GM19372 (cell line): ENCODE measurements around the gene ELP4.
"Not testable (repeated sequence)": the region's sequence is repeated elsewhere in the genome, so short reads cannot be mapped to it uniquely, and the experiment has no call there.

Source experiments
- ATAC-seq: cut with Tn5 transposase; IDR thresholded peaks from one replicate; pipeline ENCODE4 v1.9.1; 2021; ENCODE audit warnings: mild to moderate bottlenecking, low read depth, moderate library complexity; ENCODE audit not compliant: unreplicated experiment

Gene ELP4

DNA sequence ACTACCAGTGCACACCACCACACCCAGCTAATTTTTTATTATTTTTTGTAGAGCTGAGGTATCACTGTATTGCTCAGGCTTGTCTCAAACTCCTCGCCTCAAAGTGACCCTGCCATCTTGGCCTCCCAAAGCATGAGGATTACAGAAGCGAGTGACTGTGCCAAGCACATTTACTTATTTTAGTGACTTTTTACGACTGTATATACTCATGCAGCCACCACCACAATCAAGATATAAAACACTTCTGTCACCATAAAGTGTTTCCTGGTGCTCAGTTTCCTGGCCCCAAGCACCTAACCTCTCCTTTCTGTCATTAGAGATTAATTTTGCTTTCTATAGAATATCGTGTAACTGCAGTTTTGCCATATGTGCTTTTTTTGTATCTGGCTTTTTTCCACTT is 25.9 kb downstream of the ELP4 start:
- ATAC-seq, result no peak

DNA sequence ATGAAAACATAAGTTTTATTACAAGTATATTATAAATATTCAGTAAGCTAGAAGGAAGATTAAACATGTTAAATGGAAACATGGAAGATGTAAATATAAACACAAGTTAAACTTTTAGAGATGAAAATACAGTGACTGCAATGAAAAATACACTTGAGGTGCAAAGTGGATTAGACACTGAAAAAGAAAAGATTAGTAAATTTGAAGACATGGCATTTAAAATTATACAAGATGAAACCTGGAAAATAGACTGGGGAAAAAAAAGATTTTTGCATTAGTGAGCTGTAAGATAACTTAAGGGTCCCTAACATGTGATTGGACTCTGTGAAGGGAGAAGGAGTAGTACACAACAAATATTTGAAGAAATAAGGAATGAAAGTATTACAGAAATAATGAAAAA is 33.3 kb downstream of the ELP4 start:
- no peak for ATAC-seq

DNA sequence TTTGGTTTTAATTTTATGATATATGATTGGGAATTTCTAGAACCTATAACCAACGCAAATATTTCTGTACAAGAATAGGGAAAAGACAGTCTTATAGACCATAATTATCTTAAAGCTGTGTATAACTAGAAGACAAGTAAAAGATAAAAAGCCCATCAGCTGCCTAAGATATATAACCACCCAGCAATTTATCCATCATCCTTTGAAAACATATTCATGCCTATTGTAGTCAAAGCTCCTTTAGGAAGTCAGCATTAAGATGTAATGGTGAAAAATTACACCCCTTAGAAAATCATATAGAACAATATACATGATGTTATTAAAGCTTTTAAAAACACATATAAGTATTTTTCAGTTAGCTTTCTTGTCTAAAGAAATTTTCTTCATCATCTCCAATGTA is 46.4 kb downstream of the ELP4 start:
- no peak for ATAC-seq

DNA sequence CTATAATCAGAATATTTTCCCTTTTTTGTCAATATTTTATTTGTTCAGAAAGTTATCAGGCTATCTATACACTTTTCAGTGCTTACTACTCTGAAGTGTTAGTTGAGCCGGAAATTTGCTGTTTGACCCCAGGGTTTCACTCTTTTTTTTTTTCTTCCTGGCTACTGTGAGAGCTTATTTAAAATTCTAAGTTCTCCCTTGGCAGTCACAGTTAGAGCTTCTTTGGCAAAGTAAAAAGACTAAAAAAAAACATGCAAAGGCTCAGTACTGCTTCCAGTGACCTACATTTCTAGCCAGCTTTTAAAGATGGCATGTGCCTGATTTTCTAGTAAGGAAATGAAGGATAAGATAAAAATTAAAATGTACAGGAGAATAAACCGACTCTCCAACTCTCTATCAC is 48.4 kb downstream of the ELP4 start:
- no peak for ATAC-seq

DNA sequence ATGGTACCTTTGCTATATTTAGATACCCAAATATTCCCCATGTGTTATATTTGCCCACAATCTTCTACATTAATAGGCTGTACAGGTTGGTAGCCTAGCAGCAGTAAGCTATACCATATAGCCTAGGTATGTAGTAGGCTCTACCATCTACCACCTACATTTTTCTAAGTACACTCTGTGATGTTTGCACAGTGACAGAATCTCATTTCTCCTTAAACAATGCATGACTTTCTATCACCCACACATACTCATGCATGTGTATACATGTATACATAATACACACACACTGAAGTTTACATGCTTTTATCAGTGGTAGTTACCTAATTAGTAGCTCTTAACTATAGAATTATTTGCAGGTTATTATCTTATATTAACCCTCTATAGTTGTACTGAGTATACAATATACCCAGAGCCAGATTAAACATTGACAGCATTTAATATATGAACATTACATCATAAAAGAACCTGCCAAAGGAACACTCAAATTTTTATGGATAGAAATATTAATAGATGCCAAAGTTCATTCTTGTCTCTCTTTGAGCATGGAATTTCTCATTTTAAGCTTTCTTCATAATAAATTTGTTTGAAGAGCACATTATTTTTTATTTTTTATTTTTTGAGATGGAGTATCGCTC is 51.4 kb downstream of the ELP4 start:
- ATAC-seq, result no peak

DNA sequence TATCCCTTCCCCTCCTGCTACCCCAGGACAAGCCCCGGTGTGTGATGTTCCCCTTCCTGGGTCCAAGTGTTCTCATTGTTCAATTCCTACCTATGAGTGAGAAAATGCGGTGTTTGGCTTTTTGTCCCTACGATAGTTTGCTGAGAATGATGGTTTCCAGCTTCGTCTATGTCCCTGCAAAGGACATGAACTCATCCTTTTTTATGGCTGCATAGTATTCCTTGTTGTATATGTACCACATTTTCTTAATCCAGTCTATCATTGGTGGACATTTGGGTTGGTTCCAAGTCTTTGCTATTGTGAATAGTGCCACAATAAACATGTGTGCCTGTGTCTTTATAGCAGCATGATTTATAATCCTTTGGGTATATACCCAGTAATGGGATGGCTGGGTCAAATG is 55.0 kb downstream of the ELP4 start:
- not testable (repeated sequence) for ATAC-seq

DNA sequence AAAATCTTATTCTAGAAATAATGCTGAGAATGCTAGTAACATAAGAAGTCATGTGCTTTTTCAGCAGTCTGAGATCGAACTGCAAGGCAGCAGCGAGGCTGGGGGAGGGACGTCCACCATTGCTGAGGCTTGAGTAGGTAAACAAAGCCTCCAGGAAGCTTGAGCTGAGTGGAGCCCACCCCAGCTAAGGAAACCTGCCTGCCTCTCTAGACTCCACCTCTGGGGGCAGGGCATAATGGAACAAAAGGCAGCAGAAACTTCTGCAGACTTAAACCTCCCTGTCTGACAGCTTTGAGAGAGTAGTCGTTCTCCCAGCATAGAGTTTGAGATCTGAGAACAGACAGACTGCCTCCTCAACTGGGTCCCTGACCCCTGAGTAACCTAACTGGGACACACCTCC is 64.6 kb downstream of the ELP4 start:
- not testable (repeated sequence) for ATAC-seq

DNA sequence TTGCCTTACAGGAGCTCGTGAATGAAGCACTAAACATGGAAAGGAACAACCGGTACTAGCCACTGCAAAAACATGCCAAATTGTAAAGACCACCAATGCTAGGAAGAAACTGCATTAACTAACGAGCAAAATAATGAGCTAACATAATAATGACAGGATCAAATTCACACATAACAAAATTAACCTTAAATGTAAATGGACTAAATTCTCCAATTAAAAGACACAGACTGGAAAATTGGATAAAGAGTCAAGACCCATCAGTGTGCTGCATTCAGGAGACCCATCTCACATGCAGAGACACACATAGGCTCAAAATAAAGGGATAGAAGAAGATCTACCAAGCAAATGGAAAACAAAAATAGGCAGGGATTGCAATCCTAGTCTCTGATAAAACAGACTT is 66.2 kb downstream of the ELP4 start:
- ATAC-seq, result not testable (repeated sequence)

DNA sequence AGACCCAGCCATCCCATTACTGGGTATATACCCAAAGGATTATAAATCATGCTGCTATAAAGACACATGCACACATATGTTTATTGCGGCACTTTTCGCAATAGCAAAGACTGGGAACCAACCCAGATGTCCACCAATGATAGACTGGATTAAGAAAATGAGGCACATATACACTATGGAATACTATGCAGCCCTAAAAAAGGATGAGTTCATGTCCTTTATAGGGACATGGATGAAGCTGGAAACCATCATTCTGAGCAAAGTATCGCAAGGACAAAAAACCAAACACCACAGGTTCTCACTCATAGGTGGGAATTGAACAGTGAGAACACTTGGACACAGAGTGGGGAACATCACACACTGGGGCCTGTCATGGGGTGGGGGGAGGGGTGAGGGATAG is 69.8 kb downstream of the ELP4 start:
- not testable (repeated sequence) for ATAC-seq

DNA sequence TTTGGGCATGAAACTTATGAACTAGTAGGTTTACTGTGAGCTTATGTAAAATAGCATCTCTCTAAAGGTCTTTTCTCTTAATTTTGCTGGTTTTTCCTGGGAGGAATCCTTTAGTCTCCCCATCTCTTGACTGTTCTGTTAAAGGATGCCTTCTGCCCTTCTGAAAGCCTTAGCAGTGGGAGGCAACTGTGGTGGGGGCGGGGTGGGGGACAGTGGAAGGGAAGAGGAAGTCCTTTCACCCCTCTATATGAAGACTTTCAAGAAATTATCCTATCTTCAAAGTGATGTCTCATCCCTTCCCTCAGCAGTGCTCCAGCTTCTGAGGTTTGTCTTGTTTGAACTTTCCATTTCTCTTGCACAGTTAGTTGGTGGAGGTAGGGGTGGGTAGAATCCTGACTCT is 73.1 kb downstream of the ELP4 start:
- no peak for ATAC-seq

DNA sequence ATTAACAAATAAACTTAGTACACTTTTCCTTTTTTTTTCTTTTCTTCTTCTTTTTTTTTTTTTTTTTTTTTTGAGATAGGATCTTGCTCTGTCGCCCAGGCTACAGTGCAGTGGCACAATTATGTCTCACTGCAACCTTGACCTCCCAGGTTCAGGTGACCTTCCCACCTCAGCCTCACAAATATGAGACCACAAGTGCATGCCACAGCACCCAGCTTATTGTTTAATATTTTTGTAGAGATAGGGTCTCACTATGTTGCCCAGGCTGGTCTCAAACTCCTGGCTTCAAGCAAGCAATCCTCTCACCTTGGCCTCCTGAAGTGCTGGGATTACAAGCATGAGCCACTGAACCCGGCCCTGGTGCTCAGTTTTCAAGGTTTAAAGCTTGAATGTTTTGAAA is 88.9 kb downstream of the ELP4 start:
- no peak for ATAC-seq

DNA sequence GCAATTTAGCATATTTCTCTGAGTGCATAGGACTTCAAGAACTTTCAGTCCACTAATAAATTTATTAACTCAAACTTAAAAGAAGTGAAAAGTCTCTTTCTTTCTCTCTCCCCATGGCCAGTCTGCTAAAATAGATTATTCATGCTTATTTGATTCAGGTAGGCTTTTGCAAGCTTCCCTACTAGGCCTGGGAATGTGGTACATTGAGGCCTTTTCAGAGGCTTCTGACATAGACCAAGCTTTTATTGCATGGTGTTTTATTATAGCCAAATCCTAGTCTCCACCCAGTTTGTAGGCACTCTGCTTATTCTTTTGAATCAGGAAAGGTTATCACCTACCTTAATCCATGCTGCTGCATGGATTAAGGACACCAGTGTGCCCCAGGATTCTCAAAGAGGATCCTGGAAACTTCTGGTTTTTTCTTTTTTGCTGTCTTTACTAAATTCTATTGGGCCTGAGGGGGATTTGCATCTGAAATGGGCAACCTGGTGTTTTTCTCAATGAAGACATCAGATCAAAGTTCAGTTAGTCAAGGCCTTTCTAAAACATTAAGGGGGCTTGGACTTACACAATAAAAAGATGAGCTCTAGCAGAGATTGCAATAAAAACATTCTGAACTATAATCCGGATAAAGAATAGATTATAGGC is 92.2 kb downstream of the ELP4 start:
- ATAC-seq, result no peak

DNA sequence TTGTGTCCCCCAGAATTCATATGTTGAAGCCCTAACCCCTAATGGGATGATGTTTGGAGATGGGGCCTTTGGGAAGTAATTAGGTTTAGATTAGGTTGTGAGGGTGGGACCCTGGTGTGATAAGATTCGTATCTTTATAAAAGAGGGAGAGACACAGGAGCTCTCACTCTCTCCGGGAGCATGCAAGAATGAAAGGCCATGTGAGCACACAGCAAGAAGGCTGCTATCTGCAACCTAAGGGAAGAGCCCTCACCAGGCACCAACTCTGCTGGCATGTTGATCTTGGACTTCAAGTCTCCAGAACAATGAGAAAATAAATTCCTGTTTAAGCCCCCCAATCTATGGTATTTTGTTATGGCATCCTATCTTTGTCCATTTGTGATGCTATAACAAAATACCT is 97.3 kb downstream of the ELP4 start:
- ATAC-seq, result no peak

DNA sequence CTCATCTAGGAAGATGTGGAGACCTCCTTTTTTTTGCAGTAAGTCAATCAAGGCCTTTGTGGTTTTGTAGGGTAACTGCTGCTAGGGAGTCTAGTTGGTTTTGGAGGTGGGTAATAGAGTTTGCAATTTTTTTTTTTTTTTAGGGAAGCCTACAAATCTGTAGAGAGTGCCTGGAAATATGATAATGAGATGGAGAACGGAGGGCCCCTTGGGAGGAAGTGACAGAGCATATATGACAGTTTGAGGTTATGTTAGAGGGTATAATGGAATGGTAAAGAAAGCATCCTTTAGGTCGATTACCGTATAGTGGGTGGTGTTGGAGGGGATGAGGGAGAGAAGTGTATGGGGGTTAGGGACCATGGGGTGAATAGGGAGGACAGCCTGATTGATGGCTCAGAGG is 98.3 kb downstream of the ELP4 start:
- no peak for ATAC-seq

DNA sequence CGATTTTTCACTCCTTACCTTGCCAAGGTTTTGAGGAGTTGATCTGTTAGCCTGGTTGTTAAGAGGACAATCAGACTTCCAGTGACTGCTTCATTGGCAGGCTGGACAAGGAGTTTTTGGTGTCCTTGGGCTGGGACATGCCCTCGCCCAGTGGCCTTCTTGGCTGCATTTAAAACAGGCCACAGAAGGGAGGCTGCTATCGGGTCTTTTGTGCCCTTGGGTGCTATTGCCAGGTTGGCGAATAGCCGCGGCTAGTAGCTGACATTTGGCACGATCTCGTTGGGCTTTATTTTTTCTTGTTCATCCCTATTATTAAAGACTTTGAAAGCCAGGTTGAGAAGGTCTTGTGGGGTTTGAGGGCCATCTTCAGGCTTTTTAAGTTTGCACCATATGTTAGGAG is 99.4 kb downstream of the ELP4 start:
- ATAC-seq, result no peak

DNA sequence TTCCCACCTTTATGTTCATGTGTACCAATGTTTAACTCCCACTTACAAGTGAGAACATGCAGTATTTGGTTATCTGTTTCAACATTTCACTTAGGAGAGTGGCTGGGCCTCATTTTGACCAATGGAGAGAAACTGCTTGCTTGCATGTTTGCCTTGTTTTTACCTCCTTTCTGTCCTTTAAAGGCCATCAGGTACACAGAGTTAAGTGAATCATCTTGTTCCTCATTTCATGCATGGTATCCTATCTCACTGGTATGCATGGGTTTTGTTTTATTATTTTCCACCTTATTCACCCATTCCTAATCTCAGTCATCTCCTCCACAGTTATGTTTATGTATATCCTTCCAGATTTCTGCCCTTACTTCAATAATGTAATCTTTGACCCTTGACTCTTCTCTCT is 101.0 kb downstream of the ELP4 start:
- ATAC-seq, result no peak

DNA sequence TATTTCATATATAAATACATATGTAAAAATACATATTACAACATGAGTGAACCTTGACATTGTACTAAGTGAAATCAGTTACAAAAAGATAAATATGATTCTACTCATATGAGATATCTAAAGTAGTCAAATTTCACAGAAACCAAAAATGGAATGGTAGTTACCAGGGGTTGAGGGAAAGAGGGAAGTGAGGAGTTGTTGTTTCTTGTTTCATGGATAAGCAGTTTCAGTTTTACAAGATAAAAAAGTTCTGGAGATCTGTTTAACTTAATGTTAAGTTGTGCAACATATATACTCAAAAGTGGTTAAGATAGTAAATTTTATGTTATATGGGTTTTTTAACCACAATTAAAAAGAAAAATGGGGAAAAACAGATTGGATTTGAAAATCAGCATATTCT is 107.7 kb downstream of the ELP4 start:
- ATAC-seq, result no peak

DNA sequence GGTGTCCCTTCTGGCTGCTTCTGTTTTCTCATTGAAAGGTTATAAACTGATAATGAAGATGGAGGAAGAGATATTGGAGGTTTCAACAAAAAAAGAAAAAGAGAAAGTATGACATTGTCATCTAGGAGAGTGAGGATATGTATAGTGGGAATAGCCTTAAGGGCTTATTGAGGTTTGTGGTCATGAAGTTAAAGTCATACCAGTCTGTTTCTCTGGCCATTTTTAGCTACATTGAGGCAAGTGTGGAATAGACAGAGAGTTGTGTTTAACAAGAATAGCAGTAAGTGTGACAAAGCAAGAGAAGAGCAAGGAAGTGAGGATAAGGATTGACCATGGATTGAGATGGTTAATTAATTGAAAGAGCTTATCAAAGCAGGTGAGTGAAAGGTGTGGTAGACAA is 110.4 kb downstream of the ELP4 start:
- no peak for ATAC-seq

DNA sequence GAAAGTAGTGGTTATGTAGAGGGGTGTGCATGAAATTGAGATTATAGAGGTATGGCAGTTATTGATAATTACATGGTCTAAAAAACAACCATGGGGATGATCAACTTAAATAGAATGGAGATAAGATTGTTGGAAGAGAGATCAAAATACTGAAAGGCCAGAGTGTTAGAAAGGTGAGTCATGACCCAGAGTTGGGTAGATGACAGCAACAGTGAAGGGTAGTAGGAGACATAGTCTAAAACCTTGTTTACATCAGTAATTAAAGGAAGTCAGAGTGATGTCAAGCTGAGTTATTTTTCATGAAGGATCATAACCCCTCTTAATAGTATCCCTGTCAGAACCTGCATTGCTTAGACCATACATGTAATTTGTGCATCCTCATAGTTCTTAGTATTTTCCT is 110.9 kb downstream of the ELP4 start:
- ATAC-seq, result no peak

DNA sequence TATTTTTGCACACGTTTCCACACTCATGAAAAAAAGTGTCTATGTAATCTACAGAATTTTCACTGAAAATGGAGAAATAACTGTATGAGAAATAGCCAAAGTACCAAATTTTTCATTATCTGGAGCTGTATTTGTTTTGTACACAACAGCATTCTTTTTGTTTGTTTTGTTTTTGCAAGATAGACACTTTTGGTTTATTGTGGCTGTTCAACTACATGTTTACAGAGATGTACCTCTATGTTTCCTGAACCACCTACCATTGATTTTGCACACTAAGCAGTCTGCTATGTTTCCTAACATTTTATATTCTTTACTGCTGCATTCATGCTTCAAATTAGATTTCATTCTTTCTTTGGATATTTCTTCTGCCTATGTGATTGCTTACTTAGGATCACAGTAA is 116.3 kb downstream of the ELP4 start:
- no peak for ATAC-seq

DNA sequence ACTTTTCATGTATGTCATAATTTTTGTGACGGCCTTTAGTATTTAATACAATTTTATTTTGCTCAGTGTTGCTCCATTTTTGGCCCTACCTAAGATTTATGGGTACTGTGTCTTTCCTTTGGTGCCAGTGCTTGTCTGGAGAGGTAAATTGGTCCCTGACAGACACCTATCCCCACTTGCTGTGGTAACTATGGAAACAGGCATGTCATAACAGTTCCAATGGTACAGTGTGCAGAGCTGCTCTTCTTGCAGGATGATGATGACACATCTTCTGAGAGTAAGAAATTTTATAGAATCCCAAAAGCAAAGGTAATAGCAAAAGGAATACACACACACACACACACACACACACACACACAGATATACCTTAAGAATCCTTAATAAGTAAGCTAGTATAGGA is 118.5 kb downstream of the ELP4 start:
- ATAC-seq, result no peak

DNA sequence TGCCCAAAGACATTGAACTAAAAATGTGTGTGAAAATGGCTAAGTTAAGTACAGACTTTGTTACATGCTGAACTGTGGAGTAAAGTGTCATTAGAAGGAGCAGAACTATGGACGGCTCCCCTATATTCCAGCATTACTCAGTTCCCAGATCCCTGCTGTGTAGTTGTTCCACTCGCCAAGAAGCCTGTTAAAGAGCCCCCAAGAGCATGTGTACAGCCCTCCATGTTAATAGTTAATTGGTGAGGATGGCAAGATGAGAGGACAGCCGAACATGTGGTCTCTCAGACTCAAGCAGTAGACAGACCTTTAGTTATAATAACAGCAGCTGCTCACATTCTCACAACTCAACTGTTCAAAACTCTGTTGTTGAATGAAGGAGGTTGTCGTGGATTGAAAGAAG is 127.4 kb downstream of the ELP4 start:
- ATAC-seq, result no peak

DNA sequence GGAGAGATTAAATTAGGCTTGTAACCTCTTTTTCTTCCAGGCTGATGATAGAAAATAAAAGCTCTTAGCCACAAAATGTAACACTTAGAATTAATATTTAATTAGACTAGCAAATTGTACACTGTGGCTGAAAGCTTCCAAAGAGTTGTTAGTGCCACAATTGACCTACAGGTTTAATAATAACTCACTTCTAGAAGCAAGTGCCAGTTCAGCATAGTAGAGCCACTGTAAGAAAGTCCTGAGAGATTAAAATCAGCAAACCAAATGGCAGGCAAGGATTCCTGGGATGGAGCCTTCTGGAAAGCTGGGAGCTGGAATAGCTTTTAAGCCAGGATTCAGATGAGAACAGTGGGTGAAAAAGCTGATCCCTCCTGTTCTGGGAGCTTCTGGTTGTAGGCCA is 131.0 kb downstream of the ELP4 start:
- no peak for ATAC-seq
